ENCODE results near the gene SEPSECS.

- TF ChIP-seq POLR2A (IDR thresholded peaks at IDR 0.05): no peak
- TF ChIP-seq CTCF (IDR thresholded peaks at IDR 0.05 in 4 of 5, conservative IDR thresholded peaks at IDR 0.05 in 1 of 5): no peak
These were observed 4.3 kb downstream of the SEPSECS start for GRCh38 chr4:25155947-25156346.
